ENCODE data around the gene GSS. TPM values are rescaled to one million over a fixed set of nuclear protein-coding genes. Genes with fewer than 3 reads are reported as not detected.

GSS gene
- total RNA-seq, 4 donors from 2014 or later: 61.3 to 75.2 (median 64.5) TPM

DNA sequence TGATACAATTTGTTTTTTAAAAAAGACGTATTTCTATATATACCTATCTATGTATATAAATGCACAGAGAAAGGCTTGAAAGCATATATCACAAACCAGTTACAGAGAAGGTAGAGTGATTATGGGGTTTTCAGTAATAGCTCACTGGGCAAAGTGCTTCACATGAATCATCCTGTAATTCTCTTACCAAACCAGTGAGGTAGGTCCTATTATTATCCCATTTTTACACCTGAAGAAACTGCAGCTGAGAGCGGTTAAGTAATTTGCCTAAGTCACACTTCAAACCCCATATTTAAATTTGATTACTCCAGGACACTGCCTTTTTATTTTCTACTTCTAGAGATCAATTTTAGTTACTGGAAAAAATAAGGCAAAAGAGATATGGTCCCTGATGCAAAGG lies 4.4 kb downstream of the GSS start:
- H3K36me3 ChIP-seq: peaks cover 0 to 51% (median 0%) of the 10 kb centered on the region in 3 donors
- 68% methylated on average over 2 of the region's 2 CpGs for WGBS, 2 donors
- no peak for DNase-seq
- H3K4me1 ChIP-seq: peaks cover 5 to 47% (median 19%) of the 10 kb centered on the region in 3 donors
- H3K4me3 ChIP-seq: no peak overlapping the region
- no peaks in the 10 kb centered on the region for H3K27me3 ChIP-seq
- intact Hi-C loops (cut with DNase I): no loop called here
- H3K27ac ChIP-seq: peak overlapping the region; percentile 38 to 63 (median 46)
- no peaks in the 10 kb centered on the region for H3K9me3 ChIP-seq
- TF ChIP-seq CTCF (IDR thresholded peaks at IDR 0.05) (no peak), POLR2A (IDR thresholded peaks at IDR 0.05) (no peak)

- intact Hi-C loops (cut with DNase I): no loop called here
- WGBS, 2 donors: 94 to 96% methylated on average over 6 of the region's 6 CpGs
- no peak for TF ChIP-seq POLR2A (IDR thresholded peaks at IDR 0.05)
- TF ChIP-seq CTCF (IDR thresholded peaks at IDR 0.05): no peak
Observed at GRCh38 chr20:34949120-34949519, 6.5 kb downstream of the GSS start.

DNA sequence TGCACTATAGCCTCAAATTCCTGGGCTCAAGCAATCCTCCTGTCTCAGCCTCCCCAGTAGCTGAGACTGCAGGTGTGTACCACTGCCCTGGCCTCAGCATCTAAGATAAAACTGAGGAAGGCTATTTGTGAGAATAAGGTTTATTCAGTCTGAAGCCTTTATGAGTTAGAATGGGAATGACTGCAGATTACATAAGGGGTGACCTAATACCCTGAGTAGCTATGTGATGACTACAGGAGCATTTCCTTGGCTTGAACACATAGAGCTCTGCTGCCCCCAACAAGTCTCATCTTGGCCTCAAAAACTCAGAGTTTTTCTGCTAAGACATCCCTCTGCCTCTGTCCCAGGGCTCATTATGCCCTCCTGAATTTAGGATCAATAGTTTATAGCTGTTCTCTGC lies 7.6 kb downstream of the GSS start:
- no peak for DNase-seq
- TF ChIP-seq CTCF (IDR thresholded peaks at IDR 0.05): no peak
- no peak for TF ChIP-seq POLR2A (IDR thresholded peaks at IDR 0.05)
- Histone ChIP-seq H3K4me3 (no peak overlapping the region), H3K27me3 (no peaks in the 10 kb centered on the region), H3K4me1 (peaks cover 4 to 38% (median 14%) of the 10 kb centered on the region in 3 donors), H3K27ac (no peak overlapping the region), H3K36me3 (peaks cover 0 to 74% (median 0%) of the 10 kb centered on the region in 3 donors), H3K9me3 (no peaks in the 10 kb centered on the region)
- intact Hi-C loops (cut with DNase I): no loop called here

More at GRCh38 chr20:34949120-34949519, 6.5 kb downstream of the GSS start:
- no peak overlapping the region for H3K27ac ChIP-seq
- H3K27me3 ChIP-seq: no peaks in the 10 kb centered on the region
- H3K9me3 ChIP-seq: no peaks in the 10 kb centered on the region
- H3K4me1 ChIP-seq: peaks cover 4 to 45% (median 14%) of the 10 kb centered on the region in 3 donors
- peaks cover 0 to 63% (median 0%) of the 10 kb centered on the region in 3 donors for H3K36me3 ChIP-seq
- no peak for DNase-seq
- H3K4me3 ChIP-seq: no peak overlapping the region

DNA sequence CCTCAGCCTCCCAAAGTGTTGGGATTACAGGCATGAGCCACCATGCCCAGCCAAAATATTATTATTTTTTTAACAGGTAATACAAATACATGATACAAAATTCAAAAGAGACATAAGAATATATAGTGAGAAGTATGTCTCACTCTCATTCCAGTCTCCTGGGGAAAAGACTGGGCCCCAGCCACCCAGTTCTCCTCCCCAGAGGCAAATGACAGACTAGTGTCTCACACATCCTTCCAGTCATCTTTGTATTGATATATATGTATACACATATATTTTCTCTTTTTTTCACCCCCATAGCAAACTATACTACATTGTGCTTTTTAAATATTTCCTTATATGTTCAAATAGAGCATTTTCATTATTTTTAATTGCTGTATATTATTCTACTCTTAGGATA lies 8.3 kb downstream of the GSS start:
- peaks cover 2 to 81% (median 6%) of the 10 kb centered on the region in 3 donors for H3K36me3 ChIP-seq
- no peaks in the 10 kb centered on the region for H3K27me3 ChIP-seq
- TF ChIP-seq POLR2A (IDR thresholded peaks at IDR 0.05) (no peak), CTCF (IDR thresholded peaks at IDR 0.05) (no peak)
- H3K4me1 ChIP-seq: peaks cover 4 to 31% (median 9%) of the 10 kb centered on the region in 3 donors
- H3K27ac ChIP-seq: no peak overlapping the region
- H3K4me3 ChIP-seq: no peak overlapping the region
- intact Hi-C loops (cut with DNase I): no loop called here
- H3K9me3 ChIP-seq: no peaks in the 10 kb centered on the region
- DNase-seq: no peak

DNA sequence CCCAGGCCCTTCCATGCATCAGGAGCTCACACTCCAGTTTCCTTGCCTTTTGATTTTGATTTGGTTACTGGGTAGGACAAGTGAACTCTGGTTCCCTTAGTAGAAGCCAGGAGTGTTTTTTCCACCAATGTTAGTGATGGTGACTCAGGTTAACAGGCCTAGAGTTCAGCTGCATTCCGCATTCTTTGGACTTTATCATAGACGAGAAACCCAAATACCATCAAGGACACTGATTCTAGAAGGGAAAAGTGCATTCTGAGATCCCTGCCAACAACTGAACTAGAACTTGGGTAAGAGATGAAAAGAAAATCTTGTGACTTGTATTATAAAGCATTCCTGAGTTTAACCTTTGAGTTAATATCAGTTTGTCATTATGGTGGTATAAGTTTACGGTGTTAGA lies 8.9 kb downstream of the GSS start:
- WGBS, 2 donors: 94 to 98% methylated on average over 3 of the region's 3 CpGs
- peaks cover 4 to 25% (median 6%) of the 10 kb centered on the region in 3 donors for H3K4me1 ChIP-seq
- H3K27ac ChIP-seq: no peak overlapping the region
- no peak for TF ChIP-seq CTCF (IDR thresholded peaks at IDR 0.05)
- no peak for TF ChIP-seq POLR2A (IDR thresholded peaks at IDR 0.05)
- no peak overlapping the region for H3K4me3 ChIP-seq
- DNase-seq: no peak
- H3K36me3 ChIP-seq: peaks cover 8 to 86% (median 13%) of the 10 kb centered on the region in 3 donors
- no peaks in the 10 kb centered on the region for H3K9me3 ChIP-seq
- intact Hi-C loops (cut with DNase I): no loop called here
- H3K27me3 ChIP-seq: no peaks in the 10 kb centered on the region

All from esophagus squamous epithelium (tissue), 5 donors.